OCI-LY7 (cell line): Measurements from ENCODE around the gene ABCC8.

Experiments used
- EZH2phosphoT487 ChIP-seq: fragments of 200-600 bp; sonication (generic); IDR thresholded peaks from 2 replicates; pipeline ENCODE4 v1.6.1; 2018; ENCODE audit warnings: low read depth, borderline replicate concordance, mild to moderate bottlenecking, mixed run types, antibody characterized with exemption, low read length, moderate library complexity, mixed read lengths
- TF ChIP-seq, protein P1 (sequence below): fragments of 200-600 bp; sonication (generic); conservative IDR thresholded peaks from 2 replicates; pipeline ENCODE4 v1.5.1; 2014; ENCODE audit warnings: mild to moderate bottlenecking, antibody characterized with exemption, low read length, moderate library complexity, mixed read lengths

DNA sequence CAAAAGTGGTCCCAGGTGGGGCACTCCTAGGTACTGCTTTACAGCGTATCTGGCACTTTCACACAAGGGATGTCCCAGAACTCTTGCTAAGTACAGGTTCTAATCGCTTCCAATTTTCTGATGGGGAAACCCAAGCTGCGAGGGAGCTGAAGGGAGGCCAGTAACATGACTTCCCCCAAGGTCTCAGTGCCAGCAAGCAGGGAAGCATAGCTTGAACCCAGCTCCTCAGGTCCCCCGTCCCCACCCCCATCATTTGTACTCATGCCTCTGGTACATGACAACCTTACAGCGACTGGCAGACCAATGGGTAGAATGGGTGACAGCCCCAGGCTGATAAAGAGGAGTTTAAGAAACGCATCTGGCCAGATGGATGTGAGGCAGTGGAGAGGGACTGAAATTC lies 716 bp upstream of the ABCC8 start:
- TF ChIP-seq, protein P1, sequence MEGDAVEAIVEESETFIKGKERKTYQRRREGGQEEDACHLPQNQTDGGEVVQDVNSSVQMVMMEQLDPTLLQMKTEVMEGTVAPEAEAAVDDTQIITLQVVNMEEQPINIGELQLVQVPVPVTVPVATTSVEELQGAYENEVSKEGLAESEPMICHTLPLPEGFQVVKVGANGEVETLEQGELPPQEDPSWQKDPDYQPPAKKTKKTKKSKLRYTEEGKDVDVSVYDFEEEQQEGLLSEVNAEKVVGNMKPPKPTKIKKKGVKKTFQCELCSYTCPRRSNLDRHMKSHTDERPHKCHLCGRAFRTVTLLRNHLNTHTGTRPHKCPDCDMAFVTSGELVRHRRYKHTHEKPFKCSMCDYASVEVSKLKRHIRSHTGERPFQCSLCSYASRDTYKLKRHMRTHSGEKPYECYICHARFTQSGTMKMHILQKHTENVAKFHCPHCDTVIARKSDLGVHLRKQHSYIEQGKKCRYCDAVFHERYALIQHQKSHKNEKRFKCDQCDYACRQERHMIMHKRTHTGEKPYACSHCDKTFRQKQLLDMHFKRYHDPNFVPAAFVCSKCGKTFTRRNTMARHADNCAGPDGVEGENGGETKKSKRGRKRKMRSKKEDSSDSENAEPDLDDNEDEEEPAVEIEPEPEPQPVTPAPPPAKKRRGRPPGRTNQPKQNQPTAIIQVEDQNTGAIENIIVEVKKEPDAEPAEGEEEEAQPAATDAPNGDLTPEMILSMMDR = no peak
- no peak for TF ChIP-seq EZH2phosphoT487
